Keratinocyte (primary cell): ENCODE measurements around the gene UBL5. TPM values are rescaled to one million over a fixed set of nuclear protein-coding genes. Genes with fewer than 3 reads are reported as not detected.

Source experiments
- DNase-seq: peaks from one replicate; pipeline ENCODE4 v3.0.0-alpha.2; 2011; ENCODE audit warnings: low read depth, missing footprints, low spot score
- FAIRE-seq: peaks from 2 replicates; lab custom pipeline; 2011; peaks lifted over from hg19 to GRCh38; lab: Jason Lieb, UNC
- H2AFZ ChIP-seq: 2 replicates; pipeline ENCODE4 v1.6.0; 2012; ENCODE audit warnings: low read length, control low read depth, inconsistent platforms; ENCODE audit not compliant: control insufficient read depth
- H3K27ac ChIP-seq: 2 replicates; pipeline ENCODE4 v1.5.1; 2011; ENCODE audit warnings: low read length; ENCODE audit not compliant: control insufficient read depth, insufficient read depth
- H3K27me3 ChIP-seq: 3 replicates; pipeline ENCODE4 v1.6.0; 2011; ENCODE audit warnings: low read length; ENCODE audit not compliant: control insufficient read depth, insufficient read depth; ENCODE audit errors: extremely low read depth
- H3K36me3 ChIP-seq, 2 experiments: 2 replicates in 1 of 2; 3 replicates in 1 of 2; pipeline ENCODE4 v1.5.1; 2011; ENCODE audit warnings: low read length in 2 of 2, mild to moderate bottlenecking in 1 of 2; ENCODE audit not compliant: control insufficient read depth in 2 of 2, insufficient read depth in 2 of 2; ENCODE audit errors: extremely low read depth in 1 of 2
- H3K4me1 ChIP-seq: 3 replicates; pipeline ENCODE4 v1.5.1; 2011; ENCODE audit warnings: low read length; ENCODE audit not compliant: control insufficient read depth, insufficient read depth; ENCODE audit errors: extremely low read depth
- H3K4me2 ChIP-seq: 3 replicates; pipeline ENCODE4 v1.6.0; 2011; ENCODE audit warnings: low read depth, low read length; ENCODE audit not compliant: control insufficient read depth, insufficient read depth; ENCODE audit errors: extremely low read depth
- H3K4me3 ChIP-seq, 3 experiments: fragments of 200-600 bp in 1 of 3; sonication (generic) in 1 of 3; 2 replicates in 2 of 3; 3 replicates in 1 of 3; pipeline ENCODE4 v1.5.1; 2011 to 2016; ENCODE audit warnings: low read length in 3 of 3, mild to moderate bottlenecking in 3 of 3, control low read depth in 2 of 3, inconsistent platforms in 1 of 3, low read depth in 1 of 3, mixed read lengths in 1 of 3, mixed run types in 1 of 3, moderate library complexity in 1 of 3; ENCODE audit not compliant: control insufficient read depth in 2 of 3, insufficient read depth in 2 of 3; ENCODE audit errors: extremely low read depth in 1 of 3
- H3K79me2 ChIP-seq: 2 replicates; pipeline ENCODE4 v1.6.0; 2012; ENCODE audit warnings: low read length; ENCODE audit not compliant: control insufficient read depth, insufficient read depth
- H3K9ac ChIP-seq: 3 replicates; pipeline ENCODE4 v1.6.0; 2011; ENCODE audit warnings: low read length; ENCODE audit not compliant: control insufficient read depth, insufficient read depth; ENCODE audit errors: extremely low read depth
- H3K9me1 ChIP-seq: 3 replicates; pipeline ENCODE4 v1.6.0; 2011; ENCODE audit warnings: low read length; ENCODE audit not compliant: control insufficient read depth, insufficient read depth; ENCODE audit errors: extremely low read depth
- H3K9me3 ChIP-seq: 2 replicates; pipeline ENCODE4 v1.5.1; 2012; ENCODE audit warnings: low read depth, low read length; ENCODE audit not compliant: control insufficient read depth
- H4K20me1 ChIP-seq: 3 replicates; pipeline ENCODE4 v1.6.0; 2011; ENCODE audit warnings: low read length; ENCODE audit not compliant: control insufficient read depth, insufficient read depth; ENCODE audit errors: extremely low read depth
- EZH2 ChIP-seq: IDR thresholded peaks from one replicate; pipeline ENCODE4 v1.6.1; 2012; ENCODE audit warnings: inconsistent platforms, mild to moderate bottlenecking, low read length, moderate library complexity
- dilution Hi-C: fragments of 300-500 bp; cut with MboI; formaldehyde crosslinking; loops from one replicate; pipeline ENCODE4 v1.7.0; 2020; ENCODE audit warnings: low sequenced_read_pairs; ENCODE audit not compliant: extremely low pct_ligation_motif_present
- polyA plus RNA-seq, 5 experiments: library from polyadenylated mRNA; depleted of rRNA in 3 of 5; stranded (reverse) in 3 of 5; stranded (forward) in 1 of 5; unstranded in 1 of 5; fragments of >200 nt; gene quantifications; 1 replicate in 1 of 5; 2 replicates in 3 of 5; 3 replicates in 1 of 5; pipeline versions ENCODE4 v1.2.1 to v1.2.3, GENCODE V29; 2011 to 2012; ENCODE audit warnings: missing spikeins in 2 of 5, low read depth in 1 of 5, low replicate concordance in 1 of 5
- TF ChIP-seq, protein P1 (sequence below), 3 experiments: IDR thresholded peaks in 1 of 3; conservative IDR thresholded peaks in 1 of 3; optimal IDR thresholded peaks in 1 of 3; 2 replicates in 2 of 3; 3 replicates in 1 of 3; pipeline versions ENCODE3 to v1.5.1; 2011; ENCODE audit warnings: low read length in 3 of 3, mild to moderate bottlenecking in 3 of 3, moderate library complexity in 2 of 3, control low read depth in 1 of 3, inconsistent platforms in 1 of 3; ENCODE audit not compliant: insufficient read depth in 2 of 3; ENCODE audit errors: extremely low read depth in 1 of 3

The UBL5 gene
- polyA plus RNA-seq, 1 donor (not counting 4 experiments of a cell fraction or from before 2014, with no cell fraction given), result 995 TPM

DNA sequence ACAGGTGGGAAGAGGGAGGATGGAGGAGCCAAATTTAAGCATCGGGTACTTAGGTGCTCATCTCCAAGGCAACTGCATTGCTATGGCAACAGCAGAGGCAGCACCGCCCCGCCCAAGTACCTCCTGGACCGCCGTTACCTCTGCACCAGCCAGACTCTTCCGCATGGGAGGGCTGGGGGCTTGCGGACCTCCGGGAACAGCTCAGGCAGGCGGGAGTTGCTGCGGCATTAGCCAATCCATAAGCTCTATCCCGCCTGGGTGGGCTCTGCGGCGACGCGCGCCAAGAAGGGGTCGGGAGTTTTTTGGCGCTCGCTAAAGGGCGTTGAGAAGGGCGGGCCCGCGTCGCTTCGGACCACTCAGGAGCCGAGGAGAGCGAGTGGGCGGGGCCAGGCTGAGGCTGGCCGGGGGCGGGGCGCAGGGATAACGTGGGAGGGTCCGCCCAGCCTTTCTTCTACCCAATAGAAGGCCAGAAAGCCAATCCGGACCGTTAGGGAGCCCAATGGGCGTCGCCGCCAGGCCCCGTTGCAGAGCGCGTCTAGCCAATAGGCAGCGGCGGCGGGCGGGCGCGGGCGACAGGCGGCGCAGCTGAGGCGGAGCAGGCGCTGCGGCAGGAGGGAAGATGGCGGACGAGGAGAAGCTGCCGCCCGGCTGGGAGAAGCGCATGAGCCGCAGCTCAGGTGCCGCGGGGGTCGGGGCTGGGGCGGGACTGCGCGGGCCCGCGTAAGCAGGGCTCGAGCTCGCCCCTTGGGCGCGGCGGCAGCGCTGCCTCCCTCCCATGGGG is 7.2 kb downstream of the UBL5 start, which contains the start of gene PIN1:
Gene PIN1 (plus strand): TSS at position 593 of the 781 bp plus-strand sequence. CDS start 27 bp downstream, at position 620.
- Histone ChIP-seq H3K9me3 (no peaks in the 10 kb centered on the region), H3K9ac (peak within 1 kb of the TSS; percentile 77), H3K36me3 (peaks cover 13 to 17% of the 10 kb centered on the region in 2 experiments), H2AFZ (peak within 1 kb of the TSS; percentile 93), H3K4me3 (peak within 1 kb of the TSS; percentile 88 to 94 (median 92)), H3K27me3 (no peaks in the 10 kb centered on the region), H3K9me1 (no peaks in the 10 kb centered on the region), H3K4me2 (peak within 1 kb of the TSS; percentile 99), H3K27ac (peak within 1 kb of the TSS; percentile 17), H4K20me1 (no peaks in the 10 kb centered on the region), H3K79me2 (peaks cover 23% of the 10 kb centered on the region), H3K4me1 (peaks cover 8% of the 10 kb centered on the region)
- TF ChIP-seq EZH2, result no peak
- TF ChIP-seq, protein P1, sequence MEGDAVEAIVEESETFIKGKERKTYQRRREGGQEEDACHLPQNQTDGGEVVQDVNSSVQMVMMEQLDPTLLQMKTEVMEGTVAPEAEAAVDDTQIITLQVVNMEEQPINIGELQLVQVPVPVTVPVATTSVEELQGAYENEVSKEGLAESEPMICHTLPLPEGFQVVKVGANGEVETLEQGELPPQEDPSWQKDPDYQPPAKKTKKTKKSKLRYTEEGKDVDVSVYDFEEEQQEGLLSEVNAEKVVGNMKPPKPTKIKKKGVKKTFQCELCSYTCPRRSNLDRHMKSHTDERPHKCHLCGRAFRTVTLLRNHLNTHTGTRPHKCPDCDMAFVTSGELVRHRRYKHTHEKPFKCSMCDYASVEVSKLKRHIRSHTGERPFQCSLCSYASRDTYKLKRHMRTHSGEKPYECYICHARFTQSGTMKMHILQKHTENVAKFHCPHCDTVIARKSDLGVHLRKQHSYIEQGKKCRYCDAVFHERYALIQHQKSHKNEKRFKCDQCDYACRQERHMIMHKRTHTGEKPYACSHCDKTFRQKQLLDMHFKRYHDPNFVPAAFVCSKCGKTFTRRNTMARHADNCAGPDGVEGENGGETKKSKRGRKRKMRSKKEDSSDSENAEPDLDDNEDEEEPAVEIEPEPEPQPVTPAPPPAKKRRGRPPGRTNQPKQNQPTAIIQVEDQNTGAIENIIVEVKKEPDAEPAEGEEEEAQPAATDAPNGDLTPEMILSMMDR (optimal IDR thresholded peaks at IDR 0.05 in 1 of 3, IDR thresholded peaks at IDR 0.05 in 1 of 3, conservative IDR thresholded peaks at IDR 0.05 in 1 of 3; ENCODE audit: extremely low read depth in 1 of 3, insufficient read depth in 2 of 3, low read length in 3 of 3), result peak in 2 of 3 experiments; percentile 65 to 69
- FAIRE-seq, result no peak
- dilution Hi-C loops, result no loop called here
- DNase-seq, result peak; percentile 82

GRCh38 chr19:9835507-9835949 is 7.8 kb downstream of the UBL5 start:
- Histone ChIP-seq H3K4me1 (peaks cover 8% of the 10 kb centered on the region), H3K4me3 (peak overlapping the region; percentile 88 to 94 (median 92)), H3K9ac (peak overlapping the region; percentile 77), H3K27ac (peak overlapping the region; percentile 17), H3K4me2 (peak overlapping the region; percentile 99), H3K9me3 (no peaks in the 10 kb centered on the region), H3K27me3 (no peaks in the 10 kb centered on the region), H2AFZ (peak overlapping the region; percentile 82), H4K20me1 (no peaks in the 10 kb centered on the region), H3K9me1 (no peaks in the 10 kb centered on the region), H3K79me2 (peaks cover 19% of the 10 kb centered on the region), H3K36me3 (peaks cover 11 to 16% of the 10 kb centered on the region in 2 experiments)
- DNase-seq, result no peak
- dilution Hi-C loops, result no loop called here
- no peak for TF ChIP-seq EZH2
- TF ChIP-seq, protein P1 (optimal IDR thresholded peaks at IDR 0.05 in 1 of 3, IDR thresholded peaks at IDR 0.05 in 1 of 3, conservative IDR thresholded peaks at IDR 0.05 in 1 of 3; ENCODE audit: extremely low read depth in 1 of 3, insufficient read depth in 2 of 3, low read length in 3 of 3), result no peak
- no peak for FAIRE-seq
